Transverse colon (tissue), 4 donors: Measurements from ENCODE around the gene ANKRD52.

Experiments used
- CTCF ChIP-seq, 5 experiments: fragments of 200-600 bp in 3 of 5; fragments of 450-650 bp in 2 of 5; sonication (generic) in 3 of 5; IDR thresholded peaks; 1 replicate in 2 of 5; 2 replicates in 3 of 5; pipeline ENCODE4 v1.5.1; 2016 to 2017; ENCODE audit warnings: antibody characterized with exemption in 5 of 5, inconsistent platforms in 3 of 5, mild to moderate bottlenecking in 2 of 5, moderate library complexity in 1 of 5
- POLR2A ChIP-seq: fragments of 450-650 bp; IDR thresholded peaks from one replicate; pipeline ENCODE4 v1.6.1; 2016; ENCODE audit warnings: antibody characterized with exemption, mild to moderate bottlenecking, moderate library complexity
- POLR2AphosphoS5 ChIP-seq, 3 donors: sonication (generic); formaldehyde crosslinking; IDR thresholded peaks; one replicate each; pipeline ENCODE4 v1.6.1; 2016; ENCODE audit warnings: antibody characterized with exemption in 3 of 3

GRCh38 chr12:56304872-56305590 lies 46.8 kb upstream of the ANKRD52 start:
- no peak for TF ChIP-seq CTCF (IDR thresholded peaks at IDR 0.05)
- TF ChIP-seq POLR2AphosphoS5 (IDR thresholded peaks at IDR 0.05), result no peak
- no peak for TF ChIP-seq POLR2A
